GM12874 (cell line): ENCODE results near the gene PLRG1.
A peak's percentile ranks its signal among the peaks of the same experiment; 100 is the strongest.

Experiments used
- CTCF ChIP-seq: IDR thresholded peaks from 2 replicates; pipeline ENCODE4 v1.5.1; 2011; ENCODE audit warnings: low read depth, mild to moderate bottlenecking, control low read depth, low read length, moderate library complexity; ENCODE audit not compliant: insufficient read depth

PLRG1 gene

GRCh38 chr4:154559494-154560418 is 9.6 kb upstream of the PLRG1 start:
- peak; percentile 47 for TF ChIP-seq CTCF

- no peak for TF ChIP-seq CTCF
Observed at GRCh38 chr4:154559141-154559493, 8.9 kb upstream of the PLRG1 start.

- peak; percentile 55 for TF ChIP-seq CTCF
Observed at GRCh38 chr4:154551872-154552686, 1.9 kb upstream of the PLRG1 start.

- no peak for TF ChIP-seq CTCF
Observed at GRCh38 chr4:154545689-154546088, 4.5 kb downstream of the PLRG1 start.

GRCh38 chr4:154542271-154542879 is 7.8 kb downstream of the PLRG1 start:
- no peak for TF ChIP-seq CTCF

GRCh38 chr4:154534296-154534695 is 15.9 kb downstream of the PLRG1 start:
- TF ChIP-seq CTCF: no peak

GRCh38 chr4:154529728-154530519 is 20.3 kb downstream of the PLRG1 start:
- TF ChIP-seq CTCF: no peak
